DND-41 (cell line): ENCODE data around the gene EXD3.
"Not testable (repeated sequence)": the region's sequence is repeated elsewhere in the genome, so short reads cannot be mapped to it uniquely, and the experiment has no call there.

Experiments used
- ATAC-seq: fragments of 200-7000 bp; cut with Tn5 transposase; 3 replicates; pipeline ENCODE4 v1.9.1; 2021; ENCODE audit warnings: low read depth; ENCODE audit not compliant: insufficient read depth
- DNase-seq: peaks from one replicate; pipeline ENCODE4 v3.0.0-alpha.2; 2020
- H2AFZ ChIP-seq: 2 replicates; pipeline ENCODE4 v1.6.0; 2012; ENCODE audit warnings: low read depth, low read length
- H3K27ac ChIP-seq: 2 replicates; pipeline ENCODE4 v1.5.1; 2012; ENCODE audit warnings: low read length, inconsistent platforms
- H3K27me3 ChIP-seq: fragments of 200-600 bp; sonication (generic); 2 replicates; pipeline ENCODE4 v1.6.0; 2012; ENCODE audit warnings: low read length, mild to moderate bottlenecking, inconsistent platforms; ENCODE audit not compliant: insufficient read depth, poor library complexity
- H3K36me3 ChIP-seq: 2 replicates; pipeline ENCODE4 v1.5.1; 2012; ENCODE audit warnings: low read length, inconsistent platforms; ENCODE audit not compliant: insufficient read depth
- H3K4me1 ChIP-seq: 2 replicates; pipeline ENCODE4 v1.5.1; 2012; ENCODE audit warnings: mild to moderate bottlenecking, low read length; ENCODE audit not compliant: insufficient read depth
- H3K4me2 ChIP-seq: 2 replicates; pipeline ENCODE4 v1.6.0; 2012; ENCODE audit warnings: mild to moderate bottlenecking, moderate library complexity, low read length, inconsistent platforms; ENCODE audit not compliant: insufficient read depth
- H3K4me3 ChIP-seq, 2 experiments: fragments of 200-600 bp in 1 of 2; shearing (Covaris generic) in 1 of 2; 2 replicates each; pipeline ENCODE4 v1.5.1; 2012 to 2016; ENCODE audit warnings: inconsistent platforms in 2 of 2, low read length in 2 of 2, mild to moderate bottlenecking in 2 of 2, low read depth in 1 of 2, moderate library complexity in 1 of 2
- H3K79me2 ChIP-seq: 2 replicates; pipeline ENCODE4 v1.6.0; 2012; ENCODE audit warnings: low read length, inconsistent platforms; ENCODE audit not compliant: insufficient read depth
- H3K9ac ChIP-seq: 2 replicates; pipeline ENCODE4 v1.6.0; 2012; ENCODE audit warnings: low read depth, mild to moderate bottlenecking, inconsistent platforms, low read length, moderate library complexity
- H3K9me3 ChIP-seq: 2 replicates; pipeline ENCODE4 v1.5.1; 2012; ENCODE audit warnings: low read length, moderate library complexity, mild to moderate bottlenecking, inconsistent platforms; ENCODE audit not compliant: insufficient read depth, severe bottlenecking
- H4K20me1 ChIP-seq: 2 replicates; pipeline ENCODE4 v1.6.0; 2012; ENCODE audit warnings: low read length; ENCODE audit not compliant: insufficient read depth
- EZH2 ChIP-seq: IDR thresholded peaks from 3 replicates; pipeline ENCODE4 v1.6.1; 2012; ENCODE audit warnings: borderline replicate concordance, low read depth, mild to moderate bottlenecking, moderate library complexity, low read length, inconsistent platforms; ENCODE audit not compliant: severe bottlenecking
- TF ChIP-seq, protein P1 (sequence below): IDR thresholded peaks from 2 replicates; pipeline ENCODE4 v1.5.1; 2012; ENCODE audit warnings: borderline replicate concordance, low read length, moderate library complexity, mild to moderate bottlenecking; ENCODE audit not compliant: poor library complexity, severe bottlenecking; ENCODE audit errors: extremely low read depth

The EXD3 gene

GRCh38 chr9:137347928-137348327 is 75.0 kb downstream of the EXD3 start:
- Histone ChIP-seq H3K27me3 (no peaks in the 10 kb centered on the region), H3K4me3 (no peak overlapping the region)
- ATAC-seq = no peak

GRCh38 chr9:137342482-137342881 is 80.5 kb downstream of the EXD3 start:
- no peak overlapping the region for H3K4me2 ChIP-seq
- H3K4me3 ChIP-seq = no peak overlapping the region
- no peak overlapping the region for H3K27ac ChIP-seq
- no peaks in the 10 kb centered on the region for H3K27me3 ChIP-seq
- ATAC-seq (no peak), DNase-seq (no peak)
- no peak overlapping the region for H2AFZ ChIP-seq
- no peaks in the 10 kb centered on the region for H3K36me3 ChIP-seq
- no peaks in the 10 kb centered on the region for H4K20me1 ChIP-seq
- H3K9me3 ChIP-seq = no peaks in the 10 kb centered on the region
- H3K9ac ChIP-seq = no peak overlapping the region
- no peaks in the 10 kb centered on the region for H3K4me1 ChIP-seq
- TF ChIP-seq, protein P1, sequence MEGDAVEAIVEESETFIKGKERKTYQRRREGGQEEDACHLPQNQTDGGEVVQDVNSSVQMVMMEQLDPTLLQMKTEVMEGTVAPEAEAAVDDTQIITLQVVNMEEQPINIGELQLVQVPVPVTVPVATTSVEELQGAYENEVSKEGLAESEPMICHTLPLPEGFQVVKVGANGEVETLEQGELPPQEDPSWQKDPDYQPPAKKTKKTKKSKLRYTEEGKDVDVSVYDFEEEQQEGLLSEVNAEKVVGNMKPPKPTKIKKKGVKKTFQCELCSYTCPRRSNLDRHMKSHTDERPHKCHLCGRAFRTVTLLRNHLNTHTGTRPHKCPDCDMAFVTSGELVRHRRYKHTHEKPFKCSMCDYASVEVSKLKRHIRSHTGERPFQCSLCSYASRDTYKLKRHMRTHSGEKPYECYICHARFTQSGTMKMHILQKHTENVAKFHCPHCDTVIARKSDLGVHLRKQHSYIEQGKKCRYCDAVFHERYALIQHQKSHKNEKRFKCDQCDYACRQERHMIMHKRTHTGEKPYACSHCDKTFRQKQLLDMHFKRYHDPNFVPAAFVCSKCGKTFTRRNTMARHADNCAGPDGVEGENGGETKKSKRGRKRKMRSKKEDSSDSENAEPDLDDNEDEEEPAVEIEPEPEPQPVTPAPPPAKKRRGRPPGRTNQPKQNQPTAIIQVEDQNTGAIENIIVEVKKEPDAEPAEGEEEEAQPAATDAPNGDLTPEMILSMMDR = no peak
- no peak for TF ChIP-seq EZH2
- H3K79me2 ChIP-seq = no peaks in the 10 kb centered on the region

More at GRCh38 chr9:137347928-137348327, 75.0 kb downstream of the EXD3 start:
- H3K36me3 ChIP-seq = no peaks in the 10 kb centered on the region
- TF ChIP-seq EZH2 = no peak
- TF ChIP-seq, protein P1 = no peak
- H3K9me3 ChIP-seq = peaks cover 3% of the 10 kb centered on the region
- H3K4me1 ChIP-seq = no peaks in the 10 kb centered on the region
- H3K27ac ChIP-seq = no peak overlapping the region
- H2AFZ ChIP-seq = no peak overlapping the region
- no peaks in the 10 kb centered on the region for H4K20me1 ChIP-seq
- H3K4me2 ChIP-seq = no peak overlapping the region
- no peak overlapping the region for H3K9ac ChIP-seq
- DNase-seq = no peak
- no peaks in the 10 kb centered on the region for H3K79me2 ChIP-seq

DNA sequence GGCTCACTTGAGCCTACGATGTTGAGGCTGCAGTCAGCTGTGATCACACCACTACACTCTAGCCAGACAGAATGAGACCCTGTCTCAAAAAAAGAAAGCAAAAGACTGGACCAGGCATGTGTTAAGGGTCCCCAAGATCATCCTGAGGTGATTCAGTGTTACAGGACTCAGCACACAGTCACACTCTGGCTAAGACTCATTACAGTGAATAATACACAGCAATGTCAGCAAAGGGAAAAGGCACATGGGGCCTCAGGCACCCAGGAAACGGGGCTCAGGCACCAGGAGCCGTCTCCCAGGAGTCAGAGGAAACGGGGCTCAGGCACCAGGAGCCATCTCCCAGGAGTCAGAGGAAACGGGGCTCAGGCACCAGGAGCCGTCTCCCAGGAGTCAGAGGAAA is 81.7 kb downstream of the EXD3 start:
- Histone ChIP-seq H4K20me1 (no peaks in the 10 kb centered on the region), H3K9ac (no peak overlapping the region), H3K4me3 (no peak overlapping the region), H3K4me1 (no peaks in the 10 kb centered on the region), H3K79me2 (no peaks in the 10 kb centered on the region), H3K4me2 (no peak overlapping the region), H3K9me3 (no peaks in the 10 kb centered on the region), H3K36me3 (no peaks in the 10 kb centered on the region), H3K27me3 (no peaks in the 10 kb centered on the region), H3K27ac (no peak overlapping the region), H2AFZ (no peak overlapping the region)
- TF ChIP-seq, protein P1 = no peak
- no peak for TF ChIP-seq EZH2
- DNase-seq (no peak), ATAC-seq (no peak)

- not testable (repeated sequence) for H3K9ac ChIP-seq, H3K4me3 ChIP-seq, ATAC-seq, H3K27me3 ChIP-seq, H3K4me2 ChIP-seq, H3K4me1 ChIP-seq, DNase-seq, H3K9me3 ChIP-seq, H4K20me1 ChIP-seq, H2AFZ ChIP-seq, H3K27ac ChIP-seq, H3K79me2 ChIP-seq, H3K36me3 ChIP-seq
Observed at GRCh38 chr9:137339908-137340462, 83.0 kb downstream of the EXD3 start.
